Parathyroid adenoma (tissue), 2 donors: ENCODE measurements around the gene FAM171A2.

Experiments
- H2AFZ ChIP-seq: fragments of 300-600 bp; sonication (generic); one replicate; pipeline ENCODE4 v1.7.0; 2017; ENCODE audit warnings: antibody characterized with exemption, mild to moderate bottlenecking
- H3K27ac ChIP-seq: fragments of 300-600 bp; sonication (generic); one replicate; pipeline ENCODE4 v1.7.0; 2017
- H3K27me3 ChIP-seq: fragments of 300-600 bp; sonication (generic); one replicate; pipeline ENCODE4 v1.7.0; 2017; ENCODE audit warnings: low read length; ENCODE audit not compliant: control insufficient read depth, insufficient read depth
- H3K36me3 ChIP-seq: fragments of 300-600 bp; sonication (generic); one replicate; pipeline ENCODE4 v1.7.0; 2017; ENCODE audit warnings: low read length; ENCODE audit not compliant: control insufficient read depth, insufficient read depth
- H3K4me1 ChIP-seq: fragments of 300-600 bp; sonication (generic); one replicate; pipeline ENCODE4 v1.7.0; 2017; ENCODE audit warnings: control low read depth
- H3K4me2 ChIP-seq: fragments of 300-600 bp; sonication (generic); one replicate; pipeline ENCODE4 v1.7.0; 2017; ENCODE audit warnings: low read length
- H3K4me3 ChIP-seq: fragments of 300-600 bp; sonication (generic); one replicate; pipeline ENCODE4 v1.7.0; 2017; ENCODE audit warnings: low read depth, low read length
- H3K79me2 ChIP-seq: fragments of 300-600 bp; sonication (generic); one replicate; pipeline ENCODE4 v1.7.0; 2017; ENCODE audit warnings: control low read depth
- H3K9ac ChIP-seq: fragments of 300-600 bp; sonication (generic); one replicate; pipeline ENCODE4 v1.7.0; 2017; ENCODE audit warnings: mild to moderate bottlenecking
- H3K9me3 ChIP-seq: fragments of 300-600 bp; sonication (generic); one replicate; pipeline ENCODE4 v1.7.0; 2017; ENCODE audit warnings: low read length; ENCODE audit not compliant: control insufficient read depth
- CTCF ChIP-seq: fragments of 300-600 bp; sonication (generic); IDR thresholded peaks from one replicate; pipeline ENCODE4 v1.7.0; 2017; ENCODE audit warnings: antibody characterized with exemption, mild to moderate bottlenecking
- donor health status: primary hyperparathyroidism.

FAM171A2 gene

GRCh38 chr17:44354582-44355561 lies 8.8 kb downstream of the FAM171A2 start:
- Histone ChIP-seq H3K9me3 (no peaks in the 10 kb centered on the region), H3K27ac (no peak overlapping the region), H3K79me2 (no peaks in the 10 kb centered on the region), H3K4me1 (peaks cover 14% of the 10 kb centered on the region), H3K4me3 (no peak overlapping the region), H3K9ac (no peak overlapping the region), H3K4me2 (no peak overlapping the region), H2AFZ (no peak overlapping the region), H3K36me3 (no peaks in the 10 kb centered on the region), H3K27me3 (no peaks in the 10 kb centered on the region)
- no peak for TF ChIP-seq CTCF

GRCh38 chr17:44353672-44354331 lies 9.9 kb downstream of the FAM171A2 start:
- Histone ChIP-seq H3K79me2 (no peaks in the 10 kb centered on the region), H3K27ac (no peak overlapping the region), H3K9ac (no peak overlapping the region), H3K36me3 (no peaks in the 10 kb centered on the region), H2AFZ (no peak overlapping the region), H3K27me3 (no peaks in the 10 kb centered on the region), H3K9me3 (no peaks in the 10 kb centered on the region), H3K4me2 (no peak overlapping the region), H3K4me3 (no peak overlapping the region), H3K4me1 (peaks cover 9% of the 10 kb centered on the region)
- no peak for TF ChIP-seq CTCF

- H3K9me3 ChIP-seq = no peaks in the 10 kb centered on the region
- H3K9ac ChIP-seq = no peak overlapping the region
- H3K79me2 ChIP-seq = no peaks in the 10 kb centered on the region
- no peak overlapping the region for H3K4me2 ChIP-seq
- no peaks in the 10 kb centered on the region for H3K36me3 ChIP-seq
- H3K27ac ChIP-seq = no peak overlapping the region
- H3K4me3 ChIP-seq = no peak overlapping the region
- peaks cover 9% of the 10 kb centered on the region for H3K4me1 ChIP-seq
- H3K27me3 ChIP-seq = no peaks in the 10 kb centered on the region
- H2AFZ ChIP-seq = no peak overlapping the region
- no peak for TF ChIP-seq CTCF
These were observed 10.6 kb downstream of the FAM171A2 start for GRCh38 chr17:44352828-44353671.

- no peaks in the 10 kb centered on the region for H3K9me3 ChIP-seq
- no peaks in the 10 kb centered on the region for H3K36me3 ChIP-seq
- no peaks in the 10 kb centered on the region for H3K79me2 ChIP-seq
- no peak overlapping the region for H3K27ac ChIP-seq
- no peak overlapping the region for H2AFZ ChIP-seq
- TF ChIP-seq CTCF = no peak
- no peak overlapping the region for H3K9ac ChIP-seq
- peaks cover 9% of the 10 kb centered on the region for H3K4me1 ChIP-seq
- no peaks in the 10 kb centered on the region for H3K27me3 ChIP-seq
- H3K4me2 ChIP-seq = no peak overlapping the region
- no peak overlapping the region for H3K4me3 ChIP-seq
These were observed 11.5 kb downstream of the FAM171A2 start for GRCh38 chr17:44351961-44352827.
